Subcutaneous adipose tissue (tissue), 4 donors: ENCODE data around the gene VOPP1. TPM values are rescaled to one million over a fixed set of nuclear protein-coding genes. Genes with fewer than 3 reads are reported as not detected.

Experiments used
- total RNA-seq, 4 donors: library from RNA; depleted of rRNA; stranded (reverse); fragments of >200 nt; gene quantifications; one replicate each; pipeline ENCODE4 v1.1.0, GENCODE V29; 2016
- TF ChIP-seq, protein P1 (sequence below): fragments of 450-650 bp; IDR thresholded peaks from one replicate; pipeline ENCODE4 v1.5.1; 2016; ENCODE audit warnings: low read depth, mild to moderate bottlenecking, control low read depth, antibody characterized with exemption, moderate library complexity

VOPP1 gene
- total RNA-seq, 4 donors from 2014 or later, result 36.9 to 60.5 (median 46.1) TPM

DNA sequence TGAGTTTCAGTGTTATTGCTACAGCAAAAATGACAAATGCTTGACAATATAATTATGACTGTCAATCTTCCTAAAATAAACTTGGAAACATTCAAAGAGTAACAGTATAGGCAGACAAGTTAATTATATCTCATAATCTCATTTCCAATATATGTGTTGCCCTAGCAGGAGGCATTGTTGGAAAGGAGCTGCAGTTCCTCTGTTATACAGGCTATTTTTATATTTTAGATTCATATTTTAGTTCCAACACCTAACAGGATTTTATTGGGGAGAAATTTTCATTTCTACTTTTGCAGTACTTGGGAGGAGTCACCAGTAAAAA lies 19.3 kb downstream of the VOPP1 start:
- TF ChIP-seq, protein P1, sequence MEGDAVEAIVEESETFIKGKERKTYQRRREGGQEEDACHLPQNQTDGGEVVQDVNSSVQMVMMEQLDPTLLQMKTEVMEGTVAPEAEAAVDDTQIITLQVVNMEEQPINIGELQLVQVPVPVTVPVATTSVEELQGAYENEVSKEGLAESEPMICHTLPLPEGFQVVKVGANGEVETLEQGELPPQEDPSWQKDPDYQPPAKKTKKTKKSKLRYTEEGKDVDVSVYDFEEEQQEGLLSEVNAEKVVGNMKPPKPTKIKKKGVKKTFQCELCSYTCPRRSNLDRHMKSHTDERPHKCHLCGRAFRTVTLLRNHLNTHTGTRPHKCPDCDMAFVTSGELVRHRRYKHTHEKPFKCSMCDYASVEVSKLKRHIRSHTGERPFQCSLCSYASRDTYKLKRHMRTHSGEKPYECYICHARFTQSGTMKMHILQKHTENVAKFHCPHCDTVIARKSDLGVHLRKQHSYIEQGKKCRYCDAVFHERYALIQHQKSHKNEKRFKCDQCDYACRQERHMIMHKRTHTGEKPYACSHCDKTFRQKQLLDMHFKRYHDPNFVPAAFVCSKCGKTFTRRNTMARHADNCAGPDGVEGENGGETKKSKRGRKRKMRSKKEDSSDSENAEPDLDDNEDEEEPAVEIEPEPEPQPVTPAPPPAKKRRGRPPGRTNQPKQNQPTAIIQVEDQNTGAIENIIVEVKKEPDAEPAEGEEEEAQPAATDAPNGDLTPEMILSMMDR, result no peak

DNA sequence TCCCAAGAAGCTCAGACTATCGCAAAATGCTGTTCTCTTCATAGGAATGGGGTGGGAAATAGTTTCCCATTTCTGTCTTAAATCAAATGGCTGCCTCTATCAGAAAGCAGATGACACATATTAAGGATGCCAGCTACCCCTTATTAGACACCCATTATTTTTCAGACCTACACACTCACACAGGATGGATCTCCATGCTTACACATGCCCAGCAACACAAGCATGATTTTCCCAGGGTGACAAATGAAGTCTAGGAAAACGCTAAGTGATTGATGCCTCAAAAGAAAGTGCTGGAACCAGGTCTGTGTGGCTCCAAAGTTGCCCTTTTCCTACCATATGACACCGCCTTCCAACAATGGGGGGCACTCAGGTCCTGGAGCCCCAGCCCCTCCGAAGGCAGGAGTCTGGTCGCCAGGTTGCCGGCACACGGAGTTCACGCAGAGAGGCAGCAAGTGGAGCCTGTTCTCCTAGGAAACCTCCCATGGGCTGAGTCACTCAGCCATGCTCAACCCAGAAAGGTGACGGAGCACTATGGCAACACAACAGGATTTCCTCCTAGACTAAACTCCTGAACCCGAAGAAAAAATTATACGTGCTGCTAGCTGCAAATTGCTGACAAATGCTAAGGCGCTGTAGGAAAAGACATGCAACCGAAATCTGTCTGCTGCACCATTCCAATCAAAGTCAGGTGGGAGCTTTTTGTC lies 19.8 kb downstream of the VOPP1 start:
- TF ChIP-seq, protein P1, result no peak

DNA sequence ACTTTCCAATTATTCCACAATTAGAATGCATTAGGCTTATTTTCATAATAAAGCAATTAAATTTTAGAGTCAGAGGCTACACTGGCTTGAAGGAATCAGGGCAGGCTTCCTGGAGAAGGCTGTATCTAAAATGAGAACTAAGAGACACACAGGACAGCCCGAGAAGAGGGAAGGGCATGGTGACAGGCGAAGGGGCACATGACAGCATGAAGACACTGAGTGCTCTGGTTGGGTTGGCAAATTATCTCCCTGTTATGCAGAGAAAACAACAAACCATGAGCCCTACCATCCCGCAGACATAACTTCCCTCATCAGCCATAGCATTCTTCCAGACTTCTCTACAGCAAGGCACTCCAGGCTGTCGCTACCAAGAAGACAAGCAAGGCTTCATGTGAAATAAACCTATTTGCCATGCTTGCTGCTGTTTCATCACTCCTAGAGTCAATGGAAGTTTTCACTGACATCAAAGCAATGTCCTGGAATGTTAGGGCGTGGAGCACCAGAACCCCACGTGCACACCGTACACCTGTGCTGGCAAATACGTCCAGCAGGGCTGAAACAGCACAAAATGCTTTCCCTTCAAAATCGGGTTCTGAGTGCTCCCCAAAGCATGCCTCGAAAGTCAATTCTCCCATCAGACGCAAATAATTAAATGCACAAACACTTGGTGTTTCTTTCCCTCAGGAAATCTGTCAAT lies 21.3 kb downstream of the VOPP1 start:
- TF ChIP-seq, protein P1, result no peak

DNA sequence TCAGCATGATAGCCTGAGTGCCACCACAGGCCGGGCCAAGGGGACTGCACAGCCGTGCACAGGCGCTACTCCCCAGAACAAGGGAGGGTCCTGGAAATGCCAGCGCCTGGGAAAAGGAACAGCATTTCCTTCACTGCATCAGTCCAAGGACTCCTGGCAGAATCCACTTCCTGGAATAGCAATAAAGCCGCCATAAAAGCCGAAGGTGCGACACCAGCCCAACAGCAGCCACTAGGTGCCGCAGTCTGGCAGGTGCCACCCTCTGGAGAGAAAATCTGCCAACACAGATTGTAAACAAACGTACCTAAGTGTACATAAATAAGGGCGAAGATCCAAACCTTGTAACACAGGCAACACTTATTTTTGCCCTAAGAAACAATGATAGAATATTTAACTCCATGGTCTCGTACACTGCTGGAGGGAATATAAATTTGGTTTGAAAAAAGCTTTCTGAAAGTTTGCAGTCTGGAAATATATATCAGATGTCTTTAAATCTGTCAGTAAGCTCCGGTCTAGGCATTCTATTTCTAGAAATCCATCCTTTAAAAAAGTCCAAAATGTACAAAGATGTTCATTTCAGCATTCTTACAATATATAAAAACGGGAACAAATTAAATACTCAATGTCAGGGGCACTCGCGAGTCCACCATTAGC lies 22.2 kb downstream of the VOPP1 start:
- TF ChIP-seq, protein P1, result no peak

DNA sequence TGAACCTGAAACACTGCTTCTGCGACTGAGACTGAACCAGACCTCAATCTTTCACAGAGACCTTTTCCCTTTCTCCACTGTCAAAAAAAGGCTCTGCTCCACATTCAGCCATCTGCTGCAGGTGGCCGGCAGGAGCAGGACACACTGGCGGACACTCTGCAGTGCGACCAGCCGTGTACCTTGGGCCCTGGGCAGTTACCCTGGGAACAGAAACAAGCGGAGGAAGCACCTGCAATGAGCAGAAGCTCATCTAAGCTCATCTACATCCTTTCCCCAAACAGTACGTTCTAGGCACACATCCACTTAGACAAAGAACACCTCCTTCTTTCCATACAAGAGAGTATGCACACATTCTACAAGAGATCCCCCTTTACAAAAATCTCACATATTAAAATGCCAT lies 22.8 kb downstream of the VOPP1 start:
- TF ChIP-seq, protein P1, result no peak

DNA sequence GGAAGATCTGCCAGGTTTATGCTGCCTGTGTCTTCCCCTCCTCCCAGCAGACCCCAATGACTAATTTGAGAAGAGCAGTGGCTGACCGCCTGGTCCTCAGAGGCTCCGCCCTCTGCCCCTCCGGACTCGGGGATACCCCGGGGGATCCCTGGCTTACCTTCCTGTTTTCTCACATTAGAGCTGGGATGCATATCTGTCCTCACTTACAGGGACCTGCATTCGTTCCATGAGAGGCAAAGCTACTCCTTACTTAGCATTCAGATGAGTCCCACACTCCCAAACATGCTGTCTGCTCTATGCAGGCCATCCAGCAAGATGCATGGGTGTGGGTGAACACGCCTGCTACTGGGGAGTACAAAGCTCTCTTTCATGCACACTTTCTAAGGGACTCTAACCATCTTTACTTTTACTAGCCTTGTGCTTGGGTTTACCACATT lies 24.0 kb downstream of the VOPP1 start:
- TF ChIP-seq, protein P1, result no peak

DNA sequence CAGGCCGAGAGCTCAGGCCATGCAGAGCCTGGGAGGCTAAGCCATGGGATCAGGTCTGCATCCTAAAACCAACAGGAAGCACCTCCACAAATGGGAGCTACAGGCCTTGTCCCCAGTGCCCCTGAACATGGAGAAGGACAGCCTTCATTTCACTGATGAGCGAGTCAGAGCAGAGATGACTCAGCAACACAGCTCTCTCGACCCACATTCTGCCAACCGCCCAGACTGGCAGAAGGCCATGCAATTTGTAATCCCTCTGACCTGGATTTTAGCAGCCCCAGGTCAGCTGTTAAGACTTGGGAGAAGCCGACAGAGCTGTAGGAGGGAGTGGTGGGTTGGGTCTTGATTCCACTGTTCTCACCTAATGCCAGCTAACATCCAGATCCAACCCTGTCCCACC lies 25.5 kb downstream of the VOPP1 start:
- TF ChIP-seq, protein P1, result no peak
